Bronchial epithelial cell (primary cell): ENCODE data around the gene ABHD2. TPM values are rescaled to one million over a fixed set of nuclear protein-coding genes. Genes with fewer than 3 reads are reported as not detected.
"Not testable (repeated sequence)": the region's sequence is repeated elsewhere in the genome, so short reads cannot be mapped to it uniquely, and the experiment has no call there.

Source experiments
- DNase-seq: peaks from one replicate; pipeline ENCODE4 v3.0.0-alpha.2; 2010; ENCODE audit warnings: low read depth
- FAIRE-seq: peaks from 2 replicates; lab custom pipeline; 2011; peaks lifted over from hg19 to GRCh38; lab: Jason Lieb, UNC
- H3K27me3 ChIP-seq: 2 replicates; pipeline ENCODE4 v1.5.1; 2011; ENCODE audit warnings: low read length; ENCODE audit not compliant: control insufficient read depth, insufficient read depth
- H3K36me3 ChIP-seq: 2 replicates; pipeline ENCODE4 v1.5.1; 2011; ENCODE audit warnings: low read length; ENCODE audit not compliant: control insufficient read depth, insufficient read depth
- H3K4me3 ChIP-seq: 2 replicates; pipeline ENCODE4 v1.5.1; 2011; ENCODE audit warnings: mild to moderate bottlenecking, low read depth, low read length, control low read depth
- CTCF ChIP-seq: IDR thresholded peaks from 2 replicates; pipeline ENCODE4 v1.5.1; 2011; ENCODE audit warnings: mild to moderate bottlenecking, moderate library complexity, low read length, control low read depth, inconsistent platforms; ENCODE audit not compliant: insufficient read depth, severe bottlenecking
- total RNA-seq: library from RNA; depleted of rRNA; stranded (reverse); fragments of >200 nt; gene quantifications from 2 replicates; pipeline ENCODE4 v1.2.1, GENCODE V29; 2014

The ABHD2 gene
- 33.5 and 35.5 TPM in 2 replicates for total RNA-seq

GRCh38 chr15:89087830-89088604 is at the start of gene ABHD2:
ABHD2 (plus strand) TSS chr15:89088456; CDS start chr15:89116328, 27,872 bp downstream.
- no peak for FAIRE-seq
- TF ChIP-seq CTCF = no peak

GRCh38 chr15:89039142-89039541 is 49.1 kb upstream of the ABHD2 start:
- TF ChIP-seq CTCF = no peak
- Histone ChIP-seq H3K4me3 (no peak overlapping the region), H3K36me3 (no peaks in the 10 kb centered on the region), H3K27me3 (no peaks in the 10 kb centered on the region)
- FAIRE-seq = no peak
- no peak for DNase-seq

More at GRCh38 chr15:89087830-89088604, at the start of gene ABHD2:
- Histone ChIP-seq H3K36me3 (peaks cover 1% of the 10 kb centered on the region), H3K27me3 (no peaks in the 10 kb centered on the region), H3K4me3 (peak within 1 kb of the TSS; percentile 93)
- DNase-seq = peak; percentile 99

GRCh38 chr15:89041507-89041906 is 46.7 kb upstream of the ABHD2 start:
- Histone ChIP-seq H3K4me3 (no peak overlapping the region), H3K27me3 (no peaks in the 10 kb centered on the region), H3K36me3 (no peaks in the 10 kb centered on the region)
- DNase-seq = no peak
- TF ChIP-seq CTCF = no peak
- no peak for FAIRE-seq

GRCh38 chr15:89042387-89042786 is 45.9 kb upstream of the ABHD2 start:
- TF ChIP-seq CTCF = no peak
- Histone ChIP-seq H3K4me3 (no peak overlapping the region), H3K27me3 (no peaks in the 10 kb centered on the region), H3K36me3 (no peaks in the 10 kb centered on the region)
- FAIRE-seq (no peak), DNase-seq (no peak)

GRCh38 chr15:89043031-89044002 is 44.9 kb upstream of the ABHD2 start:
- Histone ChIP-seq H3K27me3 (no peaks in the 10 kb centered on the region), H3K4me3 (no peak overlapping the region), H3K36me3 (no peaks in the 10 kb centered on the region)
- no peak for TF ChIP-seq CTCF
- DNase-seq = no peak
- FAIRE-seq = no peak

GRCh38 chr15:89049016-89049666 is 39.1 kb upstream of the ABHD2 start:
- DNase-seq, FAIRE-seq, H3K27me3 ChIP-seq, H3K4me3 ChIP-seq, H3K36me3 ChIP-seq: not testable (repeated sequence)
